Measurements from ENCODE around the gene IL17RE.

Gene IL17RE

GRCh38 chr3:9932535-9932842 lies 29.8 kb downstream of the IL17RE start:
- H3K27me3 ChIP-seq, result no peaks in the 10 kb centered on the region
- no peaks in the 10 kb centered on the region for H3K9me3 ChIP-seq
- TF ChIP-seq CTCF (IDR thresholded peaks at IDR 0.05), result no peak
- peak overlapping the region; percentile 76 for H3K27ac ChIP-seq
- H3K4me3 ChIP-seq (ENCODE audit: low read depth in 1 of 2, low read length in 1 of 2), result peak overlapping the region; percentile 87 to 100
- peaks cover 20 to 21% of the 10 kb centered on the region in 2 experiments for H3K4me1 ChIP-seq (ENCODE audit: control insufficient read depth in 1 of 2, insufficient read depth in 1 of 2, low read depth in 1 of 2, low read length in 1 of 2)
- no peaks in the 10 kb centered on the region for H3K36me3 ChIP-seq

GRCh38 chr3:9932843-9933560 lies 30.4 kb downstream of the IL17RE start:
- Histone ChIP-seq H3K4me1 (ENCODE audit: control insufficient read depth in 1 of 2, insufficient read depth in 1 of 2, low read depth in 1 of 2, low read length in 1 of 2) (peaks cover 20 to 21% of the 10 kb centered on the region in 2 experiments), H3K4me3 (ENCODE audit: low read depth in 1 of 2, low read length in 1 of 2) (peak overlapping the region; percentile 87 to 100), H3K27ac (peak overlapping the region; percentile 76), H3K9me3 (no peaks in the 10 kb centered on the region), H3K36me3 (no peaks in the 10 kb centered on the region), H3K27me3 (no peaks in the 10 kb centered on the region)
- TF ChIP-seq CTCF (IDR thresholded peaks at IDR 0.05), result peak; percentile 71

GRCh38 chr3:9933561-9934234 lies 31.1 kb downstream of the IL17RE start, which contains the start of gene CRELD1:
TSS of gene CRELD1 (plus strand) at chr3:9933834. CDS start at chr3:9934439, 605 bp downstream.
- Histone ChIP-seq H3K27me3 (no peaks in the 10 kb centered on the region), H3K4me3 (ENCODE audit: low read depth in 1 of 2, low read length in 1 of 2) (peak within 1 kb of the TSS; percentile 87 to 100), H3K9me3 (no peaks in the 10 kb centered on the region), H3K36me3 (no peaks in the 10 kb centered on the region), H3K27ac (peak within 1 kb of the TSS; percentile 76), H3K4me1 (ENCODE audit: control insufficient read depth in 1 of 2, insufficient read depth in 1 of 2, low read depth in 1 of 2, low read length in 1 of 2) (peaks cover 20 to 21% of the 10 kb centered on the region in 2 experiments)
- peak; percentile 32 for TF ChIP-seq CTCF (IDR thresholded peaks at IDR 0.05)

GRCh38 chr3:9934235-9934621 lies 31.6 kb downstream of the IL17RE start:
- Histone ChIP-seq H3K27me3 (no peaks in the 10 kb centered on the region), H3K27ac (peak overlapping the region; percentile 76), H3K4me1 (ENCODE audit: control insufficient read depth in 1 of 2, insufficient read depth in 1 of 2, low read depth in 1 of 2, low read length in 1 of 2) (peaks cover 20 to 21% of the 10 kb centered on the region in 2 experiments), H3K36me3 (no peaks in the 10 kb centered on the region), H3K4me3 (ENCODE audit: low read depth in 1 of 2, low read length in 1 of 2) (peak overlapping the region; percentile 87 to 100), H3K9me3 (no peaks in the 10 kb centered on the region)
- TF ChIP-seq CTCF (IDR thresholded peaks at IDR 0.05), result no peak

- Histone ChIP-seq H3K4me3 (ENCODE audit: low read depth in 1 of 2, low read length in 1 of 2) (no peak overlapping the region), H3K27ac (no peak overlapping the region)
- TF ChIP-seq CTCF (IDR thresholded peaks at IDR 0.05), result no peak
Observed at GRCh38 chr3:9934993-9935392, 32.3 kb downstream of the IL17RE start.

More at GRCh38 chr3:9934993-9935392, 32.3 kb downstream of the IL17RE start:
- H3K4me1 ChIP-seq (ENCODE audit: control insufficient read depth in 1 of 2, insufficient read depth in 1 of 2, low read depth in 1 of 2, low read length in 1 of 2), result peaks cover 20 to 21% of the 10 kb centered on the region in 2 experiments
- no peaks in the 10 kb centered on the region for H3K27me3 ChIP-seq
- no peaks in the 10 kb centered on the region for H3K36me3 ChIP-seq
- H3K9me3 ChIP-seq, result no peaks in the 10 kb centered on the region

Data from neutrophil (primary cell).